SIG-M5 (cell line): ENCODE results near the gene MCRIP1.
A peak's percentile ranks its signal among the peaks of the same experiment; 100 is the strongest.

Source experiments
- DNase-seq: peaks from one replicate; lab custom pipeline; 2025; lab: John Stamatoyannopoulos, UW

Gene MCRIP1

GRCh38 chr17:81860756-81861568 is 27.9 kb upstream of the MCRIP1 start:
- DNase-seq, result peak; percentile 99

DNA sequence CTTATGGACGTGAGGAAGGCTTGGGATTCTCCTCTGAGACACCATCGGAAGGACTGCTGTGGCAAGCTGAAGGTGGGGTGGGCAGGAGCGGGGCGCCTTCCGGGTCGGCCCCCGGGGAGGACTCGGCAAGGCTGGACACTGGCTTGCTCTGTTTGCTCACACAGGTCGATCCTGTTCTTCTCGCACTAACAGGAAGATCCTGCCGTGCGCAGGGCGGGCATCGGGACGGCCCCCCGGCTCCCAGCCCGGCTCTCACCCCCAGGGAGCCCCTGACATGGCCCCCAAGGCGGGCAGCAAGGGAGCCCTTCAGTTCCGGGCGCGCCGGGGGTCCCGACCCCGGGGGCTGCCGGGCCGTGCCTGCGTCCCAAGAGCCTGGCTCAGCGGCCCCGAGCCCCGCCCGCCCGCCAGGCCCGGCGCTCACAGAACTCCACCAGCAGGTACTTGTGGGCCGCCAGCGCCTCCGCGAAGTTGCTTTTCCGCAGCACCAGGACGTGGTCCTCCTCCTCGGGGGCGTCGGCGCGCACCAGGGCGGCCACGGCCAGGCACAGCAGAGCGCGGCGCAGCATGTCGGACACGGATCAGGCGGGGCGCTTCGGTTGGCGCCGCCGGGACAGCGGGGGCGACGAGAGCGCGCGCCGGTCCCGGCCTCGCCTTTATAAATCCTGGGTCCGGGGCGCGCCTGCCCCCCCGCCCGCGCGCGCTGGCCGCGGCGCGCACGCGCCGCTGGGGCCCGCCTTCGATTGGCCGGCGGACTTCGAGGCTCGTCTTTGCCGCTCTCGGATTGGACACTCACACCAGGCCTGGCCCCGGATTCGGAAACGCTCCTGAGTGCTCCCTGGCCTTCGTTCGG is 27.0 kb upstream of the MCRIP1 start, which contains the start of gene P4HB:
TSS of gene P4HB (minus strand) at position 630 of the 850 bp plus-strand sequence. CDS start at position 566, 64 bp downstream.
- no peak for DNase-seq

DNA sequence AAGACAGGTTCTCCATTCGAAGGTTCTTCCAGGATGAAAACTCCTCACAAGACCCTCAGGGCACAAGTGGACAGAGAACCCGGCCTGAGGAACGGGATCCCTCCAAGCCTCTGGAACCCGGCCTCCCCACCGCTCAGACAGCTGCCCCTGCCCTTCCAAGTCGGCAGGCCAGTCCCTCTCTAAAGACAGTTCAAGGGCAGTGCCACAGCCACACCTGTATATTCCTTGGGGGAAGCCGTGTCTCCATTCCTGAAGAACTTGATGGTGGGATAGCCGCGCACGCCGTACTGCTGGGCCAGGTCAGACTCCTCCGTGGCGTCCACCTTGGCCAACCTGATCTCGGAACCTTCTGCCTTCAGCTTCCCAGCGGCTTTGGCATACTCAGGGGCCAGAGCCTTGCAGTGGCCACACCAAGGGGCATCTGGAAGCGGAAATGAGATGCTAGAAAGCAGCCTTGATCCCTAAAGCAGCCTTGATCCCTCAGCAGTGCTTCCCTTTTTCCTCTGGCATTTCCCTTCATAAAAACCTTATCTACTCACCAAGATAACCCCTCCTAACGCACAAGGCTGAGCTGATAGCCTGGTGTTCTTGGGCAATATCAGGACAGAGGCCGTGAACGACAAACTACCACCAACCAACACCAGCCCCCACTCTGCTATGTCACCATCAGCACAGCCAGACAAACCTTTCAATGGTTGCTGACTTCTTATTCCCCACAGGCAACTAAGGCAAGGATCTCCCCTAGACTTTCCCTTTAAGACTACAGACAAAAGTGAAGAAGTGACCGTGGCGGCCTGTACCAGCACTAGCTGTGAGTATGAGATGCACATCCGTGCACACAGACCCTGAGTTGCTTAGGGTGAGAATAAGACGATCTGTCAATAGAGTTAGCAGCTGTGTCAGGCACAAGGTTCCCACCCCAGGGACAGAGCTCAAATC is 26.1 kb upstream of the MCRIP1 start:
- DNase-seq, result no peak

GRCh38 chr17:81858170-81858966 is 25.3 kb upstream of the MCRIP1 start:
- DNase-seq, result no peak

GRCh38 chr17:81854974-81855774 is 22.1 kb upstream of the MCRIP1 start:
- no peak for DNase-seq

- no peak for DNase-seq
Observed at GRCh38 chr17:81852237-81852636, 19.1 kb upstream of the MCRIP1 start.

- DNase-seq, result no peak
Observed at GRCh38 chr17:81851423-81851822, 18.3 kb upstream of the MCRIP1 start.

GRCh38 chr17:81849457-81849856 is 16.4 kb upstream of the MCRIP1 start:
- no peak for DNase-seq

- DNase-seq, result no peak
Observed at GRCh38 chr17:81846743-81847689, 13.9 kb upstream of the MCRIP1 start.

GRCh38 chr17:81845881-81846742 is 13.0 kb upstream of the MCRIP1 start:
- DNase-seq, result no peak

- DNase-seq, result no peak
Observed at GRCh38 chr17:81845361-81845760, 12.3 kb upstream of the MCRIP1 start.

GRCh38 chr17:81844887-81845286 is 11.8 kb upstream of the MCRIP1 start:
- DNase-seq, result no peak

GRCh38 chr17:81844327-81844851 is 11.3 kb upstream of the MCRIP1 start:
- DNase-seq, result no peak

GRCh38 chr17:81843713-81844326 is 10.7 kb upstream of the MCRIP1 start:
- no peak for DNase-seq

DNA sequence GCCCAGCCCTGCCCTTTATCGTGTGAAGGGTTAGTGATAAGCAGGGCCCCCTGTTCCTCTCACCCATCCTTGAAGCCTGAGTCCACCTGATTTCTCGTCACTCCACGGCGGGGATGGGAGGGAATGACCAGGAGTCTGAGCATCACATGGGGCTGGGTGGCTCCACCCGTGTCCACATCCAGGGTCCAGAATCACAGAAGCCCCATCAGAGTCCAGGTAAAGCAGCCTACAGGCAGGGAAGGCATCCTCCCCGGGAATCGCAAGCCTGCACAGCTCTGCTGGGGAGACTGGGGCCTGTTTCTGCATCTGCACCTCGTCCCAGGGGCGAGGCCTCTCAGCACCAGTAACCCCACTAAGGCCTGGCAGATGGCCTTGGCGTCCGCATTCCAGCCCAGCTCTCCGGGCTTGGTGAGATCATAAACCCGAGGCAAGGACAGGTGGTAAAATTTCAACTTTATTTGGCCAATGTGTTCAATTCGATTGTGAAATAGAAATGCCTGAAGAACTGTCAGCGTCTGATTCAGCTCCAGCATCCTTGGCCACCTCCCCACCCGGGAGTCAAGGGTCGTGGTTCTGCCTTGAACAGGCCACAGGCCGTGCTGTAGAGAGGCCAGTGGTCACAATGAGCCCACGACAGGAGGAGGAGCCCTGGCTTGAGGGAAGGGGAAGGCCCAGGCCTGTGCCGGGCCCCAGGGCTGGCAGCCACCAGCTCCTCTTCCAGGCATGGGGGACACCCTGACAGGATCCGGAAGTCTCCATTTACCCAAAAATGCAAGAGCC is 9.8 kb upstream of the MCRIP1 start:
- DNase-seq, result no peak

- no peak for DNase-seq
Observed at GRCh38 chr17:81842378-81842724, 9.3 kb upstream of the MCRIP1 start.

DNA sequence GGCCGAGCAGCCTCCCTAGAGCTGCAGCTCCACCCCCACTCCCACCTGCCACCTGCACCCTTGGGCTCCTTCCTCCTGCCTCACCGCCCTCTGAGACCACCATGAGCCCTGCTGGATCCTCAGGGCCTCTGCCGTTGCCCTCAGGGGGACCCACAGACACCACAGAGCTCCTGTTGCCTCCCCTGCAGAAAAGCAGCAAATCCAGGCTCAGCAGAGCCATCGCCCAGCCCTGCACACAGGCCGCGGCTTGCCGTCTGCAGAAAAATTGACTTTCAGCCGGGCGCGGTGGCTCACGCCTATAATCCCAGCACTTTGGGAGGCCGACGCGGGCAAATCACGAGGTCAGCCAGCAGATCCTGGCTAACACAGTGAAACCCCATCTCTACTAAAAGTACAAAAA is 8.8 kb upstream of the MCRIP1 start:
- DNase-seq, result no peak
